Neural cell (in vitro differentiated cells): ENCODE results near the gene MED22. TPM values are rescaled to one million over a fixed set of nuclear protein-coding genes. Genes with fewer than 3 reads are reported as not detected.

ENCODE experiments used
- H2AFZ ChIP-seq: fragments of 200-600, 300-800 bp; sonication (generic), shearing (Covaris generic); 2 replicates; pipeline ENCODE4 v1.6.0; 2014; ENCODE audit warnings: low read depth, mild to moderate bottlenecking, antibody characterized with exemption, low read length, moderate library complexity
- H3F3A ChIP-seq: fragments of 200-600 bp; shearing (Covaris generic); 2 replicates; pipeline ENCODE4 v1.6.1; 2016; ENCODE audit warnings: mild to moderate bottlenecking, moderate library complexity, mixed read lengths, antibody characterized with exemption, low read length; ENCODE audit not compliant: insufficient read depth, poor library complexity, severe bottlenecking
- H3K27ac ChIP-seq: fragments of 200-600, 300-800 bp; sonication (generic), shearing (Covaris generic); 2 replicates; pipeline ENCODE4 v1.5.1; 2014; ENCODE audit warnings: mild to moderate bottlenecking, low read length, moderate library complexity
- H3K27me3 ChIP-seq: fragments of 300-800, 200-600 bp; sonication (generic), shearing (Covaris generic); 2 replicates; pipeline ENCODE4 v1.6.0; 2014; ENCODE audit warnings: mild to moderate bottlenecking, low read depth, low read length, moderate library complexity; ENCODE audit not compliant: insufficient read depth
- H3K36me3 ChIP-seq: fragments of 300-800, 200-600 bp; sonication (generic), shearing (Covaris generic); 2 replicates; pipeline ENCODE4 v1.5.1; 2014; ENCODE audit warnings: mild to moderate bottlenecking, antibody characterized with exemption, low read length, moderate library complexity; ENCODE audit not compliant: insufficient read depth
- H3K4me2 ChIP-seq: fragments of 300-800, 200-600 bp; sonication (generic), shearing (Covaris generic); 2 replicates; pipeline ENCODE4 v1.6.0; 2014; ENCODE audit warnings: mild to moderate bottlenecking, low read length
- H3K4me3 ChIP-seq: fragments of 300-800, 200-600 bp; sonication (generic), shearing (Covaris generic); 2 replicates; pipeline ENCODE4 v1.5.1; 2014; ENCODE audit warnings: mild to moderate bottlenecking, low read length, moderate library complexity
- H3K79me2 ChIP-seq: fragments of 200-600 bp; shearing (Covaris generic); replicated peaks from 2 replicates; pipeline ENCODE4 v1.6.0; 2014; ENCODE audit warnings: mild to moderate bottlenecking, low read length, moderate library complexity; ENCODE audit not compliant: insufficient read depth
- H3K9ac ChIP-seq: fragments of 300-800, 200-600 bp; sonication (generic), shearing (Covaris generic); 2 replicates; pipeline ENCODE4 v1.6.1; 2016; ENCODE audit warnings: mild to moderate bottlenecking, low read length, mixed read lengths
- H3K9me2 ChIP-seq: fragments of 200-600 bp; shearing (Covaris generic); 2 replicates; pipeline ENCODE4 v1.6.1; 2016; ENCODE audit warnings: mild to moderate bottlenecking, low read length, mixed read lengths; ENCODE audit not compliant: insufficient read depth
- H3K9me3 ChIP-seq: fragments of 200-600, 300-800 bp; sonication (generic), shearing (Covaris generic); 2 replicates; pipeline ENCODE4 v1.6.1; 2016; ENCODE audit warnings: mild to moderate bottlenecking, mixed run types, low read length, moderate library complexity, mixed read lengths
- H4K20me1 ChIP-seq: fragments of 200-600 bp; shearing (Covaris generic); 2 replicates; pipeline ENCODE4 v1.6.1; 2016; ENCODE audit warnings: mild to moderate bottlenecking, mixed run types; ENCODE audit not compliant: insufficient read depth
- CTCF ChIP-seq: fragments of 450-650 bp; IDR thresholded peaks from 2 replicates; pipeline ENCODE4 v1.5.1; 2014; ENCODE audit warnings: antibody characterized with exemption, mild to moderate bottlenecking, moderate library complexity; ENCODE audit not compliant: poor library complexity, severe bottlenecking
- EP300 ChIP-seq: fragments of 450-650 bp; conservative IDR thresholded peaks from 2 replicates; pipeline ENCODE4 v1.6.1; 2014; ENCODE audit warnings: antibody characterized with exemption, mild to moderate bottlenecking, moderate library complexity; ENCODE audit not compliant: poor library complexity, severe bottlenecking
- EZH2 ChIP-seq: fragments of 200-600, 300-800 bp; shearing (Covaris generic), sonication (generic); IDR thresholded peaks from 2 replicates; pipeline ENCODE4 v1.6.1; 2014; ENCODE audit warnings: antibody characterized with exemption, low read length, borderline replicate concordance, mild to moderate bottlenecking; ENCODE audit not compliant: insufficient read depth, poor library complexity, severe bottlenecking
- MXI1 ChIP-seq: fragments of 450-650 bp; conservative IDR thresholded peaks from 2 replicates; pipeline ENCODE4 v1.6.1; 2014; ENCODE audit warnings: antibody characterized with exemption, mild to moderate bottlenecking; ENCODE audit not compliant: poor library complexity, severe bottlenecking
- POLR2AphosphoS5 ChIP-seq: IDR thresholded peaks from 2 replicates; pipeline ENCODE4 v1.6.1; 2012
- RAD21 ChIP-seq: fragments of 450-650 bp; conservative IDR thresholded peaks from 2 replicates; pipeline ENCODE4 v1.6.1; 2014; ENCODE audit warnings: antibody characterized with exemption, mild to moderate bottlenecking, moderate library complexity
- REST ChIP-seq: IDR thresholded peaks from 2 replicates; pipeline ENCODE4 v1.6.1; 2012; ENCODE audit warnings: borderline replicate concordance
- SMC3 ChIP-seq: fragments of 450-650 bp; conservative IDR thresholded peaks from 2 replicates; pipeline ENCODE4 v1.6.1; 2014; ENCODE audit warnings: antibody characterized with exemption, mild to moderate bottlenecking, moderate library complexity; ENCODE audit not compliant: poor library complexity
- TAF1 ChIP-seq: IDR thresholded peaks from 2 replicates; pipeline ENCODE4 v1.6.1; 2012; ENCODE audit warnings: low read depth
- polyA plus RNA-seq: library from polyadenylated mRNA; depleted of rRNA; stranded (reverse); fragments of >200 nt; gene quantifications from 2 replicates; pipeline ENCODE4 v1.2.3, GENCODE V29; 2014

Gene MED22
- polyA plus RNA-seq, 1 donor from 2014 or later: 57.5 TPM

- Histone ChIP-seq H2AFZ (no peak overlapping the region), H3K9ac (no peak overlapping the region), H4K20me1 (no peaks in the 10 kb centered on the region), H3K36me3 (no peaks in the 10 kb centered on the region), H3K9me2 (no peaks in the 10 kb centered on the region), H3K4me3 (no peak overlapping the region), H3K27me3 (no peaks in the 10 kb centered on the region), H3F3A (no peaks in the 10 kb centered on the region), H3K9me3 (no peaks in the 10 kb centered on the region), H3K27ac (no peak overlapping the region), H3K4me2 (no peak overlapping the region), H3K79me2 (no peaks in the 10 kb centered on the region)
- TF ChIP-seq REST (no peak), MXI1 (no peak), CTCF (no peak), RAD21 (no peak), EZH2 (no peak), EP300 (no peak), TAF1 (no peak), POLR2AphosphoS5 (no peak), SMC3 (no peak)
Measured at GRCh38 chr9:133294257-133294656, 53.7 kb downstream of the MED22 start.

- no peaks in the 10 kb centered on the region for H3K79me2 ChIP-seq
- H3K4me3 ChIP-seq: no peak overlapping the region
- no peaks in the 10 kb centered on the region for H3K36me3 ChIP-seq
- no peaks in the 10 kb centered on the region for H4K20me1 ChIP-seq
- no peak overlapping the region for H3K27ac ChIP-seq
- H3F3A ChIP-seq: no peaks in the 10 kb centered on the region
- no peak overlapping the region for H3K4me2 ChIP-seq
- no peaks in the 10 kb centered on the region for H3K9me3 ChIP-seq
- TF ChIP-seq CTCF: no peak
- no peak for TF ChIP-seq POLR2AphosphoS5
- TF ChIP-seq EP300: no peak
- no peak for TF ChIP-seq EZH2
- no peak for TF ChIP-seq MXI1
- no peak for TF ChIP-seq RAD21
- TF ChIP-seq TAF1: no peak
- no peak for TF ChIP-seq SMC3
- TF ChIP-seq REST: no peak
- H3K9me2 ChIP-seq: no peaks in the 10 kb centered on the region
- H3K27me3 ChIP-seq: no peaks in the 10 kb centered on the region
- no peak overlapping the region for H3K9ac ChIP-seq
- no peak overlapping the region for H2AFZ ChIP-seq
Measured at GRCh38 chr9:133290751-133291302, 57.1 kb downstream of the MED22 start.
